ENCODE data around the gene MAP2K3.
"Not testable (repeated sequence)": the region's sequence is repeated elsewhere in the genome, so short reads cannot be mapped to it uniquely, and the experiment has no call there.

DNA sequence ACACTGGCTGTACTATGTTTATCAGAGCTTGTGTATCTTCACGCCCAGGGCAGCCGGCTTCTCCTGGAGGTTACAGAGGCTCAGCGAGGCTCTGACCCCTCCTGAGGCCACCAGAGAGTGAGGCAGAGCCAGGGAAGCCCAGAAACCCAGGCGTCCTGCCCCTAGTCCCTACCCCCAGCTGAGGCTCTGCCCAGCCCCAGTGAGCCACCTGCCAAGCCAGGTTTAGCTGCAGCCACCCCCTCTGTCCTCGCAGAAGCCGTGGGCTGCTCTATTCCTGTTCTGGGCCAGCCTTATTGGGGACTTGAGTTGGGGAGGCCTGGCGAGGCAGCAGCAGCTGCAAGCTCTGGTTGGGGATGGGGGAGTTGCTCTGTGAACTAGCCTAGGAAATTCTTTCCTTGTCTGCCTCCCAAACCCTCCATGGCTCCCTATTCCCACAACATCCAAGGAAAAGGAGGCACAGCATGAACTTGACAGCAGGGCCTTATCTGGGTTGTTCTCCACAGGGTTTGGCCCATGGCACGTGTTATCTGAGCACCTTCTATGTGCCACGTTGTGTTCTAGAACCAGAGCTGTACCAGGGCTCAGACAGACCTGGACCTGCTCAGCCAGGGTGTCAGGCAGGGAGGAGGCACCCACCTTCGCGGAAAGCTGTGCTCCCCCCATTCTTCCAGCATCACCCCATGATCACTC lies 35.3 kb downstream of the MAP2K3 start:
- TF ChIP-seq, protein P1, sequence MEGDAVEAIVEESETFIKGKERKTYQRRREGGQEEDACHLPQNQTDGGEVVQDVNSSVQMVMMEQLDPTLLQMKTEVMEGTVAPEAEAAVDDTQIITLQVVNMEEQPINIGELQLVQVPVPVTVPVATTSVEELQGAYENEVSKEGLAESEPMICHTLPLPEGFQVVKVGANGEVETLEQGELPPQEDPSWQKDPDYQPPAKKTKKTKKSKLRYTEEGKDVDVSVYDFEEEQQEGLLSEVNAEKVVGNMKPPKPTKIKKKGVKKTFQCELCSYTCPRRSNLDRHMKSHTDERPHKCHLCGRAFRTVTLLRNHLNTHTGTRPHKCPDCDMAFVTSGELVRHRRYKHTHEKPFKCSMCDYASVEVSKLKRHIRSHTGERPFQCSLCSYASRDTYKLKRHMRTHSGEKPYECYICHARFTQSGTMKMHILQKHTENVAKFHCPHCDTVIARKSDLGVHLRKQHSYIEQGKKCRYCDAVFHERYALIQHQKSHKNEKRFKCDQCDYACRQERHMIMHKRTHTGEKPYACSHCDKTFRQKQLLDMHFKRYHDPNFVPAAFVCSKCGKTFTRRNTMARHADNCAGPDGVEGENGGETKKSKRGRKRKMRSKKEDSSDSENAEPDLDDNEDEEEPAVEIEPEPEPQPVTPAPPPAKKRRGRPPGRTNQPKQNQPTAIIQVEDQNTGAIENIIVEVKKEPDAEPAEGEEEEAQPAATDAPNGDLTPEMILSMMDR (IDR thresholded peaks at IDR 0.05) = not testable (repeated sequence)
- not testable (repeated sequence) for TF ChIP-seq EP300, POLR2AphosphoS5, POLR2A (IDR thresholded peaks at IDR 0.05)
